ENCODE results near the gene HIPK1.
A peak's percentile ranks its signal among the peaks of the same experiment; 100 is the strongest.

The HIPK1 gene

GRCh38 chr1:113913887-113914664, 15.0 kb upstream of the HIPK1 start:
- no peak for DNase-seq (ENCODE audit: low spot score)

GRCh38 chr1:113916974-113917373, 12.2 kb upstream of the HIPK1 start:
- no peak for DNase-seq (ENCODE audit: low spot score)

- DNase-seq (ENCODE audit: low spot score), result no peak
Measured at GRCh38 chr1:113917400-113918082, 11.6 kb upstream of the HIPK1 start.

GRCh38 chr1:113918243-113918642, 10.9 kb upstream of the HIPK1 start:
- DNase-seq (ENCODE audit: low spot score), result no peak

GRCh38 chr1:113922957-113923356, 6.2 kb upstream of the HIPK1 start:
- DNase-seq (ENCODE audit: low spot score), result no peak

GRCh38 chr1:113924473-113924872, 4.7 kb upstream of the HIPK1 start:
- DNase-seq (ENCODE audit: low spot score), result no peak

GRCh38 chr1:113928187-113928930, 765 bp upstream of the HIPK1 start:
- no peak for DNase-seq (ENCODE audit: low spot score)

GRCh38 chr1:113929750-113930498, 800 bp downstream of the HIPK1 start:
- no peak for DNase-seq (ENCODE audit: low spot score)

- DNase-seq (ENCODE audit: low spot score), result peak; percentile 13
Measured at GRCh38 chr1:113930499-113931161, 1.5 kb downstream of the HIPK1 start.

GRCh38 chr1:113931451-113931851, 2.3 kb downstream of the HIPK1 start:
- peak; percentile 47 for DNase-seq (ENCODE audit: low spot score)

- DNase-seq (ENCODE audit: low spot score), result no peak
Measured at GRCh38 chr1:113934006-113934405, 4.9 kb downstream of the HIPK1 start.

GRCh38 chr1:113934511-113935055, 5.5 kb downstream of the HIPK1 start:
- no peak for DNase-seq (ENCODE audit: low spot score)

GRCh38 chr1:113935176-113935575, 6.1 kb downstream of the HIPK1 start:
- DNase-seq (ENCODE audit: low spot score), result no peak

- no peak for DNase-seq (ENCODE audit: low spot score)
Measured at GRCh38 chr1:113935970-113936369, 6.8 kb downstream of the HIPK1 start.

- no peak for DNase-seq (ENCODE audit: low spot score)
Measured at GRCh38 chr1:113937146-113937545, 8.0 kb downstream of the HIPK1 start.

GRCh38 chr1:113938192-113938591, 9.1 kb downstream of the HIPK1 start:
- no peak for DNase-seq (ENCODE audit: low spot score)

GRCh38 chr1:113940365-113941244, 11.5 kb downstream of the HIPK1 start:
- DNase-seq (ENCODE audit: low spot score), result no peak

- DNase-seq (ENCODE audit: low spot score), result no peak
Measured at GRCh38 chr1:113941245-113941559, 12.1 kb downstream of the HIPK1 start.

- no peak for DNase-seq (ENCODE audit: low spot score)
Measured at GRCh38 chr1:113942527-113942926, 13.4 kb downstream of the HIPK1 start.

- no peak for DNase-seq (ENCODE audit: low spot score)
Measured at GRCh38 chr1:113943028-113943811, 14.1 kb downstream of the HIPK1 start.

All from COLO829 (cell line).